A673 (cell line): ENCODE measurements around the gene SPEM3.

Experiments used
- CTCF ChIP-seq: fragments of 300-800, 200-600 bp; sonication (generic); conservative IDR thresholded peaks from 2 replicates; pipeline ENCODE4 v1.5.1; 2017; ENCODE audit warnings: low read depth, mild to moderate bottlenecking, antibody characterized with exemption, low read length, moderate library complexity, mixed read lengths
- EZH2 ChIP-seq: fragments of 200-600 bp; sonication (generic); IDR thresholded peaks from 2 replicates; pipeline ENCODE4 v1.6.1; 2017; ENCODE audit warnings: borderline replicate concordance, low read depth, mild to moderate bottlenecking, mixed read lengths, antibody characterized with exemption, low read length; ENCODE audit not compliant: poor library complexity, severe bottlenecking

- TF ChIP-seq CTCF (no peak), EZH2 (no peak)
Measured at GRCh38 chr17:7383371-7383741, 45.3 kb upstream of the SPEM3 start.
